ENCODE results near the gene KCND2.

- TF ChIP-seq ZNF274 (IDR thresholded peaks at IDR 0.05; ENCODE audit: low read depth, low read length) = no peak
- no peak for TF ChIP-seq YY1 (IDR thresholded peaks at IDR 0.05; ENCODE audit: insufficient read depth, insufficient read length)
Observed at GRCh38 chr7:120550494-120551048, 277.6 kb downstream of the KCND2 start.

All from NT2/D1 (cell line).